NCI-H510A treated with DMSO at 0.1 percent for 48 hours (cell line): ENCODE results near the gene ZCCHC8.
"Not testable (repeated sequence)": the region's sequence is repeated elsewhere in the genome, so short reads cannot be mapped to it uniquely, and the experiment has no call there.

Experiments
- DNase-seq: peaks from one replicate; lab custom pipeline; 2025; lab: John Stamatoyannopoulos, UW

Gene ZCCHC8

GRCh38 chr12:122508163-122508562 is 7.4 kb upstream of the ZCCHC8 start:
- DNase-seq: no peak

- no peak for DNase-seq
These were observed 5.7 kb upstream of the ZCCHC8 start for GRCh38 chr12:122506393-122506938.

DNA sequence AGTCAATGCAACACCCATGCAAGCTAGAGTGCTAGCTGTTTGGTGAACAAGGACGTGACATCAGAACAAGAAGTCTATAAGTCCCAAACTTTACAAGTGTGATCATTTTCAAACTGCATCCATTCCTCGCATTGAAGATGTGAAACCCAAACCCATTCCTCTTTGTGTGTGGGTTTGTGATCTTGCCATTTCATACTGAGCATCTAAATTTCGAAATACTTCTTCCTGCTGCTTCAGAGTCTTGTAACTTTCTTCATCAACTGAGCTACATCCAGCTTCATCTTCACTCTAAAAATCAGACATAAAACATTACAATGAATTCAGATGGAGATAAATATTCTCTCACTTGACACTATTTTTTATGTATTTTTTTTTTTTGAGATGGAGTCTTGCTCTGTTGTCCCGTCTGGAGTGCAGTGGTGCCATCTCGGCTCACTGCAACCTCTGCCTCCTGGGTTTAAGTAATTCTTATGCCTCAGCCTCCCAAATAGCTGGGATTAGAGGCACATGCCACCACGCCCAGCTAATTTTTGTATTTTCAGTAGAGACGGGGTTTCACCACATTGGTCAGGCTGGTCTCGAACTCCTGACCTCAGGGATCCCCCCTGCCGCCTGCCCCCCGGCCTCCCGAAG is 4.8 kb upstream of the ZCCHC8 start:
- DNase-seq: no peak

GRCh38 chr12:122503783-122504590 is 3.3 kb upstream of the ZCCHC8 start:
- DNase-seq: no peak

DNA sequence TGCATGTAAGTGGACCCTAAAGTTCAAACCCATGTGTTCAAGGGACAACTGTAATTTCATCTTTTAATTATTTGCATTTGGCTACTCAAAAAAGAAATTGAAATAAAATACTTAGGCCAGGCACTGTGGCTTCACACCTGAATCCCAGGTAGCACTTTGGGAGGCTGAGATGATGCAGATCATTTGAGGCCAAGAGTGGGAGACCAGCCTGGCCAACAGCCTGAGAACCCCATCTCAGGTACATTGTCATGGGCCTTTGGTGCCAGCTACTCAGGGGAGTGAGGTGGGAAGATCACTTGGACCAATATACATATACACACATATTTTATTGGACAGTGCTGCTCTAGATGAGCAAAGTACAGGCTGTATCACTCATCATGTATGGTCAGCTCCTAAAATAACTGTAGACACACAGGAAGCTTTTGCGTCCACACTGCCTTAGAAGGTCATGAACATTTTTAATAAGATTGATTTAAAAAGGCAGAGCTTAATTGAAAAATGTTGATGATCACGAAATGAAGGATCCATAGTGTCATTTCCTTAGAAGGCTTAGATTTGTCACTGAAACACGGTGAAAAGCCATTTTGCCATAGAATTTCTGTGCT is 2.5 kb upstream of the ZCCHC8 start:
- no peak for DNase-seq

- DNase-seq: no peak
These were observed 807 bp upstream of the ZCCHC8 start for GRCh38 chr12:122501489-122501989.

- peak; percentile 80 for DNase-seq
These were observed 594 bp downstream of the ZCCHC8 start for GRCh38 chr12:122499991-122500684.

GRCh38 chr12:122495258-122495657 is 5.5 kb downstream of the ZCCHC8 start:
- DNase-seq: no peak

DNA sequence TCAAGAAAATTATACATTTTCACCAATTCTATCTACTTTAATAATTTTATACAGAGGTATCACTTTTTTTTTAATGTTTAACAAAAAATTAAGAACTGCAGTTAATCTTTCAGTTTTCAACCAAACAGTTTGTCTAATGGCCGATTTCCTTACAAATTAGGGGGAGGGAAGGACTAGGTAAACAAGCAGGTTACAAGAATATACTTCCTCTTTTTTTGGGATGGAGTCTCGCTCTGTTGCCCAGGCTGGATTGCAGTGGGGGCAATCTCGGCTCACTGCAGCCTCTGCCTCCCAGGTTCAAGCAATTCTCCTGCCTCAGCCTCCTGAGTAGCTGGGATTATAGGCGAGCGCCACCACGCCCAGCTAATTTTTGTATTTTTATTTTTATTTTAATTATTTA is 7.5 kb downstream of the ZCCHC8 start:
- not testable (repeated sequence) for DNase-seq

DNA sequence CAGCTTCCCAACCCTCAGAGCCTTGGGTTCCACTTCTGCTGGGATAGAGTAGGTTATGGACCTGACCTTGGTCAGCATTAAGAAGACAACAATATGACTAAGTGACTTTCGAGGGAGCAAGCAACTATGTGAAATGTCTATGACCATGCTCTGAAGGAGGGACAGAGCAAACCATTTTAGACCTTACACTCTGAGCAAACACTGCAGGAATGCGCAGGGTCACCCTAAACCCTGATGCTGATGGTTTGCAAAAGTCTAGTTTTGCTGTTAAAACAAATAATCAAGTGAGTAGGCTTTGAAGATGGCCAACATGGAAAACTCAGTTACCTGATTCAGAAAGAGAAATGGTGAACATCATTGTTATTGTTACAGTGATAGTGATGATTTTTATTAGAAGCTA is 8.7 kb downstream of the ZCCHC8 start:
- DNase-seq: no peak

- DNase-seq: no peak
These were observed 11.7 kb downstream of the ZCCHC8 start for GRCh38 chr12:122489038-122489437.

GRCh38 chr12:122487807-122488206 is 12.9 kb downstream of the ZCCHC8 start:
- not testable (repeated sequence) for DNase-seq

GRCh38 chr12:122486805-122487426 is 13.8 kb downstream of the ZCCHC8 start:
- DNase-seq: no peak

GRCh38 chr12:122486360-122486759 is 14.4 kb downstream of the ZCCHC8 start:
- DNase-seq: not testable (repeated sequence)

DNA sequence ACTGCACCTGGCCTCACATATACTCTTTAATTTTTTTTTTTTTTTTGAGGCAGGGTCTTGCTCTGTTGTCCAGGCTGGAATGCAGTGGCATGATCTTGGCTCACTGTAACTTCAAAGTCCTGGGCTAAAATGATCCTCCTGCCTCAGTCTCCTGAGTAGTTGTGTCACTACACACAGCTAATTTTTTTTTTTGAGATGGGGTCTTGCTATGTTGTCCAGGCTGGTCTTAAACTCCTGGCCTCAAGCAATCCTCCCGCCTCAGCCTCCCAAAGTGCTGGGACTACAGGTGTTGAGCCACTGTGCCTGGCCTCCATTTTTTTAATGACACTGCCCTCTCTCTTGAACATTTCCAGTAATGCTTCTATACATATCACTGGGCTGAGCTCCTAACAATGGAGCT is 16.3 kb downstream of the ZCCHC8 start:
- DNase-seq: not testable (repeated sequence)

DNA sequence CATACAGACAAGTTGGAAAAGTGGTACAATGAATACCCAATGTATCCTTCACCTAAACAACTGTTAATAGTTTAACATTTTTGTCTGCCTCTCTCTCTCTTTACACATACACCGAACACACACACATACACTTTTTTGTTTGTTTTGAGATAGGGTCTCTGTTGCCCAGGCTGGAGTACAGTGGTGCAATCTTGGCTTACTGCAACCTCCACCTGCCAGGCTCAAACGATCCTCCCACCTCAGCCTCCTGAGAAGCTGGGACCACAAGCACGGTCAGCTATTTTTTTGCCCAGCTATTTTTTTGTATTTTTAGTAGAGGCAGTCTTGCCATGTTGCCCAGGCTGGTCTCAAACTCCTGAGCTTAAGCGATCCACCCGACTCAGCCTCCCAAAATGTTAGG is 16.8 kb downstream of the ZCCHC8 start:
- no peak for DNase-seq

DNA sequence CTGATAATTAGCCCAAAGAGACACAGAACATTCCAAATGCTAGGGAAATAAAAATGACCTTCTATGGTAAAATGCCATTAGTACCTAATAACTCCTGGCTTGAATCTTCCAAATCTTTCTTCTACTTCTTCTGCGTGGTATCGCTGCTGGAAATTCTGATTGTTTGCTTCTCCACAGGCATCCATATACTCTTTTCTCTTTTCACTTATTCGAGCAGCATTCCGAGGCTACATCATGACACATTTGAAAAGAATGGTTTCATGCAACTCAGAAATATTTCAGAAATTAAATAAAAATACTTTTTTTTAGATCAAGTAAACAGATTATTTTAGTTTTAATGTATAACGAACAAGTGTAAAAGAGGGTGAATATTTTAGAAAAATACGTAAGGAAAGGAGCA is 18.9 kb downstream of the ZCCHC8 start:
- DNase-seq: no peak

DNA sequence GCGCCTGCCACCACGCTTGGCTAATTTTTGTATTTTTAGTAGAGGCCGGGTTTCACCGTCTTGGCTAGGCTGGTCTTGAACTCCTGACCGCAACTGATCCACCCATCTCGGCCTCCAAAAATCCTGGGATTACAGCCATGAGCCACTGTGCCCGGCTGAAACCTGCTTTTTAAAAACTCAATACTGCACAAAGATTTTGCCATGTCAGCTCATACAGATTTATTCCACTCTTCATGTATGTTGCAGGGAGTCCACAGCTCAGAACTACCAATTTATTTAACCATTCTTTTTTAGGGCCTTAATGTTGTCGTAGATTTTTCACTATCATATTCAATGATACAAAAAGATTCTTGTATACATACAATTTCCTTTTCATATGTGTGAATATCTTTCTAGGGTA is 20.0 kb downstream of the ZCCHC8 start:
- DNase-seq: no peak

DNA sequence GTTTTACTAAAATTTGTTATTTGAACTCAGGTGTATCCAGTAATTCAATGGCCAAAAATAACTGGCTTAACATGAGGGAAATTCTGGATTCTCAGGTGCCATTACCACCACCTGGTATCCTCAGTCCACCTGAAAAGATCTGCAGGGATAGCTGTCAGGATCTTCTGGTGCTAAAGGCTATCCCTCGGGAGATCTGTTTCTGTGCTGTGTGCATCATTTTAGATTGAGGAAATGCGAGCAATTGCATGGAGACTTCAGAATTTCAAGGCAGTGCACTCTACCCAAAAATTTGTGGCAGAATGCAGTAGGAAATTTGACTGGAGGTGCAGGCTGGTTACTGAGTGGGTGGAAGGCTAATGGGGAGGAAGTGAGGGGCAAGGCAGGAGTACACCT is 26.4 kb downstream of the ZCCHC8 start:
- no peak for DNase-seq

DNA sequence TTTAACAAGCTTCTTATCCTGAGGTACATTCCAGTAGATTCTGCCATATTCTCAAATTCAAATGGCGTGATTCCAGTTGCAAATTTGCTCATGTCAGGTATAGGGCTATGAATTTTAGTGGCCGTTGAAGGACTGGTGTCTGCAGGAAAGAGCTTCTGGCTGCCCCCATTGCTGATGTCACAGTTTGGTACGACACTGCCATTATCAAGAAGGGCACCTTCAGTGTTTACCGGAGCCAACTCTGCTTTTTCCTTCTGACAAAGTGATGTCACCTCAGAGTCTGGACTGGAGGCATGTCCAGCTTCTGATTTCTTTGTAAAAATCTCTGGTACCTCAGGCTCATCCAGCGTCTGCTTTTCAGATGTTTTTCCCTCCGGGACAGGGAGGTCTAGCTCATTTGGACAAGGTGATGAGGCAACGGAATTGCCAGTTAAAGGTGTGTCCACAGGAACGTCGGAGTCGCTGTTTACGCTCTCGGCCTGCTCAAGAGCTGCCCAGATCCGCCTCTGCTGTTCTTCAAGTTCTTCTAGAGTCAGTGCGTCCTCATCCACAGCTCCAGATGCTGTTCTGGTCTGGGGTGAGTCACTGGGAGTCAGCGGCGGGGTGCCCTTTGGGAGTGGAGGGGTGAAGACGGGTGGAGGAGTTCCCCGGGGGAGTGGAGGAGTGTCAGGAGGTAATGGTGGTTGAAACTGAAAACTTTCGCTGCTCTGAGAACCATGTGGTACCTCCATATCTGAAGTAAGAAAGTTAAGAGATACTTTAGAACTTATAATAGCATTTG is 27.0 kb downstream of the ZCCHC8 start:
- DNase-seq: no peak
